ENCODE data around the gene FAM222B. TPM values are rescaled to one million over a fixed set of nuclear protein-coding genes. Genes with fewer than 3 reads are reported as not detected.

The FAM222B gene
- polyA plus RNA-seq, 1 donor from 2014 or later: 6.4 TPM

DNA sequence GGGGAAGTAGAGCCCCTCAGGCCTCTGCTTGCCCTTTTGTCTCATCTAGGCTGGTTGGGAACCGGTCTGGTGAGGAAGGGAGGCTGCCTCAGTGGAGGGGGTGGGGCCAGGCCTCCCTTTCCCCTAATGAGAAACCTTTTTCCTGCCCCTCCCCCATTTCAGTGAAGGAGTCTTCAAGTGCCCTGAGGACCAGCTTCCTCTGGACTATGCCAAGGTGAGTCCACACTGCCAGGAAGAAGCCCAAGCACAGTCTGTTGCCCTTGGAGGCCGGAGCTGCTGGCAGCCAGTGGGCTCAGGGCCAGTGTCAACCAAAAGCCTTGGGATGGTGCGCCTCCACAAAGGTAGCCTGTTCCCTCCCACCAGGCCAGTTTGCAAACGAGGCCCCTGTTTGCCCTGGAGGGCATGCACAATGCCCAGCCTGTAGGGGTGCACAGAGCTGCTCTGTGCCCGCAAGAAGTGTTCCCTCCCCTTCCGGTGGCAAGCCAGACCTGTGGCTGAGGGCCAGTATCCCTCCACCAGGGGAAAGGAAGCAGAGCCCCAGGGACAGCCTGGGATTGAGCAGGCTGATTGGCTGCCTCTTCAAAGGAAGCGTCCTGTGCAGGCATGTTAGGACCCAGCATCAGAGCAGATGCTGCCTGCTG is 95.4 kb downstream of the FAM222B start:
- peak overlapping the region; percentile 97 for H3K27ac ChIP-seq (ENCODE audit: low read length)
- H3K79me2 ChIP-seq (replicated peaks; ENCODE audit: insufficient read depth, low read length): peaks cover 43% of the 10 kb centered on the region

DNA sequence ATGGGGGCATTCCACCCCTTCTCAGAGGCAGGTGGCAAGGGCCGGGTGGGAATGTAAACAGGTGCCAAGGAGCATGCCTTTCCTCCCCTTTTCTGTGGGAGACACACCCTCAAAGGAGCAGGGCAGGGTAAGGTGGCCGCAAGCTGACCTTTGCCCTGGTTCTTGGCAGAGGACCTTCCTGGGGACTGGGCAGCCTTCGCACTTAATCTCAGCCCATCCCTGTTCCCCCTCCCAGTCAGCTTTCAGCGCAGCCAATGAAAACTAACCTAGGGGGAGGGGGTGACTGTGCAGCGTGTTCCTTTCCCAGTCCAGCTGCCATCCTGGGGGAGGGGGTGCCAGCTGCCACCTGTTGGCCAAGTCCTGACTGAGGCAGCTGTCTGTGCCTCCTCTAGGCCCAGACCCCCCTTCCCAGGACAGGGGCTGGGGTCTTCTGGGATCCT is 96.0 kb downstream of the FAM222B start:
- TF ChIP-seq, protein P1, sequence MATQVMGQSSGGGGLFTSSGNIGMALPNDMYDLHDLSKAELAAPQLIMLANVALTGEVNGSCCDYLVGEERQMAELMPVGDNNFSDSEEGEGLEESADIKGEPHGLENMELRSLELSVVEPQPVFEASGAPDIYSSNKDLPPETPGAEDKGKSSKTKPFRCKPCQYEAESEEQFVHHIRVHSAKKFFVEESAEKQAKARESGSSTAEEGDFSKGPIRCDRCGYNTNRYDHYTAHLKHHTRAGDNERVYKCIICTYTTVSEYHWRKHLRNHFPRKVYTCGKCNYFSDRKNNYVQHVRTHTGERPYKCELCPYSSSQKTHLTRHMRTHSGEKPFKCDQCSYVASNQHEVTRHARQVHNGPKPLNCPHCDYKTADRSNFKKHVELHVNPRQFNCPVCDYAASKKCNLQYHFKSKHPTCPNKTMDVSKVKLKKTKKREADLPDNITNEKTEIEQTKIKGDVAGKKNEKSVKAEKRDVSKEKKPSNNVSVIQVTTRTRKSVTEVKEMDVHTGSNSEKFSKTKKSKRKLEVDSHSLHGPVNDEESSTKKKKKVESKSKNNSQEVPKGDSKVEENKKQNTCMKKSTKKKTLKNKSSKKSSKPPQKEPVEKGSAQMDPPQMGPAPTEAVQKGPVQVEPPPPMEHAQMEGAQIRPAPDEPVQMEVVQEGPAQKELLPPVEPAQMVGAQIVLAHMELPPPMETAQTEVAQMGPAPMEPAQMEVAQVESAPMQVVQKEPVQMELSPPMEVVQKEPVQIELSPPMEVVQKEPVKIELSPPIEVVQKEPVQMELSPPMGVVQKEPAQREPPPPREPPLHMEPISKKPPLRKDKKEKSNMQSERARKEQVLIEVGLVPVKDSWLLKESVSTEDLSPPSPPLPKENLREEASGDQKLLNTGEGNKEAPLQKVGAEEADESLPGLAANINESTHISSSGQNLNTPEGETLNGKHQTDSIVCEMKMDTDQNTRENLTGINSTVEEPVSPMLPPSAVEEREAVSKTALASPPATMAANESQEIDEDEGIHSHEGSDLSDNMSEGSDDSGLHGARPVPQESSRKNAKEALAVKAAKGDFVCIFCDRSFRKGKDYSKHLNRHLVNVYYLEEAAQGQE (IDR thresholded peaks at IDR 0.05; ENCODE audit: borderline replicate concordance): no peak
- H3K79me2 ChIP-seq (replicated peaks; ENCODE audit: insufficient read depth, low read length): peaks cover 43% of the 10 kb centered on the region
- no peaks in the 10 kb centered on the region for H3K9me2 ChIP-seq (ENCODE audit: insufficient read depth, low read length)
- H3K9me3 ChIP-seq (ENCODE audit: low read length): no peaks in the 10 kb centered on the region
- H3K4me3 ChIP-seq (ENCODE audit: low read length): peak overlapping the region; percentile 84
- H3K27me3 ChIP-seq (ENCODE audit: insufficient read depth, low read depth, low read length): no peaks in the 10 kb centered on the region
- H4K20me1 ChIP-seq (ENCODE audit: insufficient read depth): peaks cover 28% of the 10 kb centered on the region
- H2AFZ ChIP-seq (ENCODE audit: low read depth, low read length): no peak overlapping the region
- H3K36me3 ChIP-seq (ENCODE audit: insufficient read depth, low read length): peaks cover 22% of the 10 kb centered on the region
- peak overlapping the region; percentile 97 for H3K27ac ChIP-seq (ENCODE audit: low read length)
- H3K4me2 ChIP-seq (ENCODE audit: low read length): peak overlapping the region; percentile 92
- H3K9ac ChIP-seq (ENCODE audit: low read length): peak overlapping the region; percentile 99
- peaks cover 4% of the 10 kb centered on the region for H3F3A ChIP-seq (ENCODE audit: insufficient read depth, low read length, poor library complexity, severe bottlenecking)

More for the DNA sequence above, 95.4 kb downstream of the FAM222B start:
- Histone ChIP-seq H3K27me3 (ENCODE audit: insufficient read depth, low read depth, low read length) (no peaks in the 10 kb centered on the region), H3K9ac (ENCODE audit: low read length) (peak overlapping the region; percentile 99), H3F3A (ENCODE audit: insufficient read depth, low read length, poor library complexity, severe bottlenecking) (peaks cover 4% of the 10 kb centered on the region), H3K9me3 (ENCODE audit: low read length) (no peaks in the 10 kb centered on the region), H2AFZ (ENCODE audit: low read depth, low read length) (no peak overlapping the region), H3K9me2 (ENCODE audit: insufficient read depth, low read length) (no peaks in the 10 kb centered on the region), H3K4me3 (ENCODE audit: low read length) (peak overlapping the region; percentile 84), H3K36me3 (ENCODE audit: insufficient read depth, low read length) (peaks cover 22% of the 10 kb centered on the region), H4K20me1 (ENCODE audit: insufficient read depth) (peaks cover 28% of the 10 kb centered on the region), H3K4me2 (ENCODE audit: low read length) (no peak overlapping the region)
- no peak for TF ChIP-seq MXI1 (conservative IDR thresholded peaks at IDR 0.05; ENCODE audit: poor library complexity, severe bottlenecking)
- no peak for TF ChIP-seq EP300 (conservative IDR thresholded peaks at IDR 0.05; ENCODE audit: poor library complexity, severe bottlenecking)
- no peak for TF ChIP-seq EZH2 (IDR thresholded peaks at IDR 0.05; ENCODE audit: borderline replicate concordance, insufficient read depth, low read length, poor library complexity, severe bottlenecking)
- no peak for TF ChIP-seq SMC3 (conservative IDR thresholded peaks at IDR 0.05; ENCODE audit: poor library complexity)
- no peak for TF ChIP-seq RAD21 (conservative IDR thresholded peaks at IDR 0.05)
- no peak for TF ChIP-seq POLR2AphosphoS5 (IDR thresholded peaks at IDR 0.05)
- no peak for TF ChIP-seq TAF1 (IDR thresholded peaks at IDR 0.05; ENCODE audit: low read depth)
- TF ChIP-seq, protein P1 (IDR thresholded peaks at IDR 0.05; ENCODE audit: borderline replicate concordance): no peak
- TF ChIP-seq, protein P2, sequence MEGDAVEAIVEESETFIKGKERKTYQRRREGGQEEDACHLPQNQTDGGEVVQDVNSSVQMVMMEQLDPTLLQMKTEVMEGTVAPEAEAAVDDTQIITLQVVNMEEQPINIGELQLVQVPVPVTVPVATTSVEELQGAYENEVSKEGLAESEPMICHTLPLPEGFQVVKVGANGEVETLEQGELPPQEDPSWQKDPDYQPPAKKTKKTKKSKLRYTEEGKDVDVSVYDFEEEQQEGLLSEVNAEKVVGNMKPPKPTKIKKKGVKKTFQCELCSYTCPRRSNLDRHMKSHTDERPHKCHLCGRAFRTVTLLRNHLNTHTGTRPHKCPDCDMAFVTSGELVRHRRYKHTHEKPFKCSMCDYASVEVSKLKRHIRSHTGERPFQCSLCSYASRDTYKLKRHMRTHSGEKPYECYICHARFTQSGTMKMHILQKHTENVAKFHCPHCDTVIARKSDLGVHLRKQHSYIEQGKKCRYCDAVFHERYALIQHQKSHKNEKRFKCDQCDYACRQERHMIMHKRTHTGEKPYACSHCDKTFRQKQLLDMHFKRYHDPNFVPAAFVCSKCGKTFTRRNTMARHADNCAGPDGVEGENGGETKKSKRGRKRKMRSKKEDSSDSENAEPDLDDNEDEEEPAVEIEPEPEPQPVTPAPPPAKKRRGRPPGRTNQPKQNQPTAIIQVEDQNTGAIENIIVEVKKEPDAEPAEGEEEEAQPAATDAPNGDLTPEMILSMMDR (IDR thresholded peaks at IDR 0.05; ENCODE audit: poor library complexity, severe bottlenecking): no peak
